Esophagus squamous epithelium (tissue), 4 donors: ENCODE data around the gene MAN2A2.

ENCODE experiments used
- CTCF ChIP-seq, 6 experiments: fragments of 450-650 bp in 4 of 6; fragments of 200-600 bp in 2 of 6; sonication (generic) in 2 of 6; IDR thresholded peaks; one replicate each; pipeline ENCODE4 v1.5.1; 2016 to 2019; ENCODE audit warnings: antibody characterized with exemption in 6 of 6, mild to moderate bottlenecking in 4 of 6, moderate library complexity in 4 of 6
- POLR2A ChIP-seq, 4 donors: fragments of 450-650 bp; IDR thresholded peaks; one replicate each; pipeline ENCODE4 v1.6.1; 2017; ENCODE audit warnings: antibody characterized with exemption in 4 of 4, mild to moderate bottlenecking in 4 of 4, moderate library complexity in 3 of 4

DNA sequence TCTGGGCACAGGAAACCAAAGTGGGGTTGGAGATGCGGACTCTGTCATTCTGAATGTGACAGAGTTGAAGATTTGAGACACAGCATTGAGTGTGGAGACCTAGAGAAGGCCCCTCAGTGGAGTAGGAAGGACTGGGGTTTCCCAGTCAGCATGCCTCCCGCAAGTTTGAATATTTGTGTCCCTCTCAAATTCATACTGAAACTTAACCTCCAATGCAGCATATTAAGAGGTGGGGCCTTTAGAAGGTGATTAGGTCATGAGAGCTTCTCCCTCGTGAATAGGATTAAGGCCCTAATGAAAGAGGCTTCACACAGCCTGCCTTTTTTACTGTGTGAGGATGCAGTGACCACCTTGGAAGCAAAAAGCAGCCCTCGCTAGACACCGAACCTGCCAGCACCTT, 21.3 kb downstream of the MAN2A2 start:
- TF ChIP-seq CTCF (IDR thresholded peaks at IDR 0.05) (no peak), POLR2A (IDR thresholded peaks at IDR 0.05) (no peak)
